Measurements from ENCODE around the gene FGD4.
"Not testable (repeated sequence)": the region's sequence is repeated elsewhere in the genome, so short reads cannot be mapped to it uniquely, and the experiment has no call there.

Gene FGD4

DNA sequence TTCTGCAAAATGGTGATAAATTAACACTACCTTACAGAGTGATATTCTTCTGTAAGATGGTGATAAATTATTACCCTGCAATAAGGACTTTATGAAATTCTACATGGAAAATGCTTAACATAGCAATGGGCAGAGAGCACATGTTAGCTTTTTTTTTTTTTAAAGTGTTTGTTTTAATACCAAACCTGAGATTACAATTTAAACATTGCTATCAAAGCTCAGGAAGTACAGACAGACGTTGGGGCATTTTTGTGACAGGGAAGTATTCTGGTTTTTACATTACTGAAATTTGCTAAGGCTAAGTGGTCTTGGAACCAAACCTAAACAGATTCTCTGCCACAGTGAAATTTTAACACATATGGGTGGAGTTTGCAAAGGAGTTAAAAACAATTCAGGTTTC is 133.1 kb downstream of the FGD4 start:
- no peak for DNase-seq

DNA sequence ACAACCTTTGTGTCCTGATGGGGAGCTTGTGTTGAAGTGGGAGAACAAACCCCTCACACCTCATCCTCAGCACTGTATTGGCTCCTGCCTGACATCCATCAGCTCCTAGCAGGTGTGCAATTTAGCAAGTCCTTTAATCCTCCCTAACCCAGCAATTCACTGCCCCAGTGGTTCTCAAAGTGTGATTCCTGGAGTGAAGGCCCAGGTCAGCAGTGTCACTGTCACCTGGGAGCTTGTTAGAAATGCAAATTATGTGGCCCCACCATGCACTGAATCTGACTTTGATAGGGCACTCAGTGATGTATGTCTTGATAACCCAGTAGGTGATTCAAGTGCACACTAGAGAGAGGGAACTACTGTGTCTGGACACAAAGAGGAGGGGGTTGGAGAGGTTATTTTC is 133.6 kb downstream of the FGD4 start:
- DNase-seq: no peak

DNA sequence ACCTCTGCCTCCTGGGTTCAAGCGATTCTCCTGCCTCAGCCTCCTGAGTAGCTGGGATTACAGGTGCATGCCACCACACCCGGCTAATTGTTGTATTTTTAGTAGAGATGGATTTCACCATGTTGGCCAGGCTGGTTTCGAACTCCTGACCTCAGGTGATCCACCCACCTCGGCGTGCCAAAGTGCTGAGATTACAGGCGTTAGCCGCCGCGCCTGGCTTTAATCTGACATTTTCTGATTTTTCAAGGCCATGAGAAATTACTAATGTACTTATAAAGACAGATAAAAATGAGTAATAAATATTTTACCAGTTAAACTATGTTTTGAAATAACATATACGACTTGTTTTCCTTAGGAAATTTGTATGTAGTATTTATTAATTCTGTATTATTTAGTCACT is 134.1 kb downstream of the FGD4 start:
- DNase-seq: not testable (repeated sequence)

DNA sequence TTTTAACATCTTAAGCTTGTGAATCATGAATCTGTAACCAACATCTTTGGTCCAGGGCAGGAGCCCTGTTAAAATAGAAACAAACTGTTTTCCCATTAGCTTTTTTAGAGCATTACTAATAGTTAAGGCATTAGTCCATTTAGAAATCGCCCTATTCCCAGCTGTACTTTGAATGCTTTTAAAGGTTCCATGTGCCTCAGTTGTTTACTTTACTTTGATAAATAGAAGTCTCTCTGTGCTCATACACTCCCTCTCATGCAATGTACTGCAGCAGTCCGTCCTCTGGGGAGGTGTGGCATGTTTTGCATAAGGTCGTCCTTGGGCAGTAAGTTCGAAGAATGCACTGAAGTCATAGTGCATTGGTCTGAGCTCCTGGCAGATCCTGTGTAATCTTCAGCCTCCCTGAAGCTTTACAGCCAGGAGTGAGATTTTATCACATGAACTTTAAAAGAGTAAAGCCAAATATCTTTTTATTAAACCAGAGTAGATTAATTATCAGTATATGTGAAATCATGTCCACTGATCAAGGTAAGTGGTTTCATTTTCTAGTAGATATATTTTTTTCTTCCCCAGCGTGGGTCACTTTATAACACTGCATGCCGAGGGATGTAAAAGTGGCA is 134.7 kb downstream of the FGD4 start:
- DNase-seq: no peak

DNA sequence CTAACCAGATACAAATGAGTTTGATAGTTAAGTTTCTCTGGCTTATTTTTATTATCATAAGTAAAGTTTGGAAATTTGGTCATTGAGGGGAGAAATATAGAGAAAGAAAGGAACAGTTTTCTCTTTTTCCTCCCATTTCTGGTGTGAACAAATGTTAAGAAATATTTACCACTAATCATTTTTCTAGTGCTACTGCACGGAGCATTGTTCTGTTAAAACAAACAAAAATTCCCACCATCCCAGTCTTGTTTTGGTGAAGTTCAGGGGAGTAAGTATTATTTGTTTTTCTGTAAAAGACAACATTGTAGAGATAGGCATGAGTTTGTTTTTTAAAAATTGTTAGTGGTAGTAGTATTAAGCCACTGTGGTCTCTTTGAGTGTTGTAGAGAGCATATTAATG is 135.3 kb downstream of the FGD4 start:
- no peak for DNase-seq

DNA sequence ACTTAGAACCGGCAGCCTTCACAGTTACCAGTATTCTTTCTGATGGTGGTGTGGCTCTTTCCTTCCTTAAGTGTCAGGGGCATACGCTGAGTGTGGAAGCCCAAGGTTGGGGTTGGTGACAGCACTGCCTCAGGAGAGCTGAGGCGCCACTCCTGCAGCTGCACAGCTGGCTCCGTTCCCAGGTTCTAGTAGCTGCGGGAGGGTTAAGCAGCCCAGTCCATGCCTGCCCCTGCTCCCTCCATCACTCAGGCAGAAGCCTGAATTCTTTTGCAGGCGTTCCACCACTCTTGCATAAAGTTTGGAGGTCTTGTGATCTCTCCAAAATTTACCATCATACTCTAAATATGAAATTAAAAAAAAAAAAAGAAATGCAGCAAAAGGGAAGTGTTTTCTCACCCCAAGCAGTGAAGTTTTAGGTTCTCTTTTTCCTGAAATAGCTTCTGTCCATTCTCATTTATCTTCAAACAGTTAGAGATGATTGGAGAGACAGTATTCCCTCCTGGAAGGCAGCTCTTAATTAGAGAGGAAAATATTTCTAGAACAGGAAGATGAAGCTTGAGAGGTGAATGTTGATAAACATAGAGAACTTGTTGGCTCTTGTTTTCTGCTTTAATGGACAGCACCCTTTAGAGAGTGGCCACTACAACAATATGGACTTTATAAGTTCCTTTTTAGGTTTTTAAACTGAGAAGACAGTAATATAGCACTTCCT is 136.1 kb downstream of the FGD4 start:
- DNase-seq: peak; percentile 94

DNA sequence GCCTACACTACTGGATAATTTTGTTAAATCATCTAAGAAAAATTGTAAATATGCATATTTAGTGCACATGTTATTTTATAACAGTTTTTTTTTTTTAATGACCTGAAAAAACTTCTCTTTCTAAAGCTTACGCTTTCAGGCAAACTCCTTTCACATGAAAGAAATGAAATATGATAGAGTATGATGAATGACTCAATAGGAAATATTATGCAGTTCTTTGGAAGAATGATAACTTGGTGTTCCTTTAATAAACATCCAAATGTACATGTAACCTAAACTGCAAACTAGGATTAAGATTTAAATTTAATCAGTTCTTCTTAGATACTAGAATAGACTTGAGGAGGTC is 136.6 kb downstream of the FGD4 start:
- no peak for DNase-seq

DNA sequence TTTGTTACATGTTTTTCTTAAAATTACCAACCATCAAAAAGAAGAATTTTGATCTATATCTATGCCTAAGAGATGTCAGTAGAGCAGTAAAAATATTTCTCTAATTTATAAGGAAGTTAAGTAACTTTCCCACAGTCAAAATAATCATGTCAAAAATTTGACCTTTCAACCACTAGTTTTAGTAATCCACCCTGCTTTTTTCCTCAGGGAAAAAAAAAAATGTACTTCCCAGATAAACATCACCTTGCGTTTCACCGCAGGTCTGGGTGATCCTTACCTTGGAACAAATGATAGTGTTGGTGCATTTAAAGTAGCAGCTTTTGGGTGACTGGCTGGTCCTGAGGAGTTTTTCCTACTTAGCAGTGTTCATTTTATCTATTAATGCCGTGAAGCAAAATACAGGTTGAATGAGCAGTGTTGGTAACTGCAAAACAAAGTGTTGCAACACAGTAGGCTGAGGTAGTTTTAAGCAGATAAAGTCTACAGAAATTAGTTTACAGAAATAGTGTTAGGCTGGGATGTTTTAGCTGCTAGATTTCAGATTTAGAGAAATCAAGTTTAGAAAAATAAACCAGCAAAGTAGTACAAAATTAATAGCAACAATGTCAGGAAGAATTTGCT is 142.5 kb downstream of the FGD4 start:
- no peak for DNase-seq

DNA sequence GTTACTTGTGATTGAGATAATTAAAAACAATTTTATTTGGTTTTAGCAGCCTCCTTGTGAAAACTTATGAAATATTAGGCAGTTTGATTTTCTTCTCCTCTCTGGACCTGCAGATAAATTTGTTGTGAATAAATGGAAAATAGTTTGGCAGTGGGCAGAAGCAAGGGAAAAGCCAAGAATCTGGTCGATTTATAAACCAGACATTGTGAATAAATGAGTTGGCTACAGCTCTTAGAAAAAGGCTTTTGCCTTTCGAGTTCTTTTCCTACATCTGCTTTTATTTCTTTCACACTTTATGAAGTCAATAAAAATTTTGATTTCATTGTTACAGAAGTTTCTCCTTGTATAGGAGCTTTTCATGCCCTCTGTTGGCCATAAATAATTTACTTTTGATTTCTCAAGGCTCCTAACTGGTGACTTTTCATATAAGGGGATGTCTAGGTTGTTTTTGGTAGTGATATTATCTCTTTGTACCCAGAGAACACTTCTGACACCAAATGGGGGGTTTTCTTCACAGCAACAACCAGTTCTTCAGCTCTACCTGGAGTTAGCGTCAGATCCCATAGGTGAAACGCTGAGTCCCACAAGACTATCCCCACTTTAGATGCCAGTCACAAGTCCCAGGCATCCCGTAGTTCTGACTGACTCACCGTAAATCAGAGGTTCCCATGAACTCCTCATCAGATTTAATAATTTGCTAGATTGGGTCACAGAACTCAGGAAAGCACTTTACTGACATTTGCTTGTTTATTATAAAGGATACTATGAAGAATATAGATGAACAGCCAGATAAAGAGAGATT is 143.3 kb downstream of the FGD4 start:
- DNase-seq: no peak

DNA sequence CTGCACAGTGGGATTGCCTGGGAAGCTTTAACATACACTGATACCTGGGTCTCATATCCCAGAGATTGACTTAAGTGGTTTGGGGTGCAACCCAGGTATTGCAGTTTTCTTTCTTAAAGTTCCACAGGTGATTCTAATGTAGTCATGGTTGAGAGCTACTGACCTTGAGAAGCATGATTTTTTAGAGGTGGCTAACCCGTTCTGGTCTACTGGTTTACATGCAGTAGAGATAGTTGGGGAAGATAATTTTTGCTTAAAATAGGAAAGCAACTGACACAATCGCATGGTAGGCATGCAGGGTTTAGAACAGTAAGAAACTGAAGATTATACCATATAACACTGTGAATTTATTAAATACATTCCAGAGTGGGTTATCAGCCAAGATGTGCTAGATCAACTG is 145.5 kb downstream of the FGD4 start:
- DNase-seq: no peak

DNA sequence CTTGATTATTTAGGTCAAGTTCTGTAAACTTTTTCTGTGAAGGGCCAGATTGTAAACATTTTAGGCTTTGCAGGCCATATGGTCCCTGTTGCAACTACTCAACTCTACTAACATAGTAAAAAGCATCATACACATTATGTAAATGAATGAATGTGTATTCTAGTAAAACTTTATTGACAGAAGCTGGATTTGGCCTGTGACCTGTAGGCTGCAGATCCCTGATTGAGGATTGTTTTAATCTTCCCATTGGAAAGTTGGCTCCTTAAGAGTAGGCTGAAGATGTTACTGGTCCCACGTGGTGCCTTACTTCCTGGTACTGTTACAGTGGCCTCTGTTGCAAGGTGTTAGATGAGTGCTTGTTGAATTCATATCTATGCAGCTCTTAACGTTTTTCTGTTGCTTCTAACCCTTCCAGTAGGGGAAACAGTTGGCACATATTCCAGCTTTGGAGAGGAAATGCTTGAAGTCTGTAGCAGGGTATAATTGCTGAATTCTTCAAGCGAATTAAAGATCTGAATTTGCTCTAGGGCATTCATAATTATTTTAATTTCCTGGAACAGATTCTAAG is 146.1 kb downstream of the FGD4 start:
- no peak for DNase-seq

DNA sequence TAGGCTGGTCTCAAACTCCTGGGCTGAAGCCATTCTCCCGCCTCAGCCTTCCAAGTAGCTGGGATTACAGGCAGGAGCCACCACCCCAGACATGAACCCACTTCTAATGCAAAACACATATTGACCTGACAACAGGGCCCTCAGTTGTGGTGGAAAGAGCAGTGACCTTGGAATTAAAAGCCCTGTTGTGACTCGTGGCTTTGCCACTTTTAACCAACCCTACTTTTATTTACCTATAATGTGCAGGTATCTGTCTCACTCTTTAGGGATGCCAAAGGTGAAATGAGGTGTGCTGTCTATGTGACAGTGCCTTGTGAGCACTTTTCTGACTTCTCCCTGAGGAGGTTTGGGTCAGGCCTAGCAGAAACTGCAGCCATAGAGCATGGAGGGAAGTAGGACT is 146.9 kb downstream of the FGD4 start:
- DNase-seq: no peak

DNA sequence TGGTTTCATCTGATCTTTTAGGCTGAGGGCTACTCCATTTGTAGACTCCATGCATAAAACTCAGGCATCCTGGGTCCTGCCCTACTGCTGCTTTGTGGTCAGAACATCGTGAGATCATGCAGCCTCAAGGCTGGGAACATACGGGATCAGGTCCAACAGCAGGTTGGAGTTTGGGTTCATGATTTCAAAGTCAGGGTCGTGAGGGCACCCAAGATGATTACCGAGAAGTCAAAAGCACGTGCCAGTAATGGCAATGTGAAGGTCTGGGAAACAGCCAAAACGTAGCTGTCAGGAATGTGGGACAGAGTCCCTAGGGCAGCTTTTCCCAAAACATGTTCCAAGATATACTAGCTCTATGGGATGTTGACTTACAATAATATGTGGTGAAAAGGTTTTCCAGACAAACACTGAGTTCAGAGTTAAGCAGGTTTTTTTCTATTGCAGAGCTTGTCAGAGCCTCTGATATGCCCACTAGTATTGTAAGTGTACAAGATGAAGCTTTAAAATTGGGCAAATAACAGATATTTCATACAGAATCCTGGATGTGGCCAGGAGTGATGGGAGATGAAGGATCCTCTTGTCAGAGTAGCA is 149.4 kb downstream of the FGD4 start:
- no peak for DNase-seq

DNA sequence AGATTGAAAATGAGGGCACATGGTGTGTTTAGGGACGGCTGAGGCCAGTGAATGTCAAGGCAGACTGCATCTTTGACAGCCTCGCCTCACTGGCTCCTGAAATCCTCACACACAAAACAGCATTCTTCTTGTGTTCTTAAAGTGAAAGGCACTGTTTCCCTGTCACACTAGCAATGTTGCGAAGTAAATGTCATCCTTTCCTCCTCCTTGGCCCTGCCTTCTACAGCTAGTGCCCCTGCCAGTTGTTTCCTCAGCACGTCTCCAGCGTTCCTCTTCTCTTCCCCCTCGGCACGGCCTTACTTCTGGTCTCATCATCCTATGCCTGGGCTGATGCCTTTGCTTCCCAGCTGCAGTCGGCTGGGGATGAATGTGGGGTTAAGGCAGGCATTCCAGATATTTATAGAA is 150.3 kb downstream of the FGD4 start:
- no peak for DNase-seq

DNA sequence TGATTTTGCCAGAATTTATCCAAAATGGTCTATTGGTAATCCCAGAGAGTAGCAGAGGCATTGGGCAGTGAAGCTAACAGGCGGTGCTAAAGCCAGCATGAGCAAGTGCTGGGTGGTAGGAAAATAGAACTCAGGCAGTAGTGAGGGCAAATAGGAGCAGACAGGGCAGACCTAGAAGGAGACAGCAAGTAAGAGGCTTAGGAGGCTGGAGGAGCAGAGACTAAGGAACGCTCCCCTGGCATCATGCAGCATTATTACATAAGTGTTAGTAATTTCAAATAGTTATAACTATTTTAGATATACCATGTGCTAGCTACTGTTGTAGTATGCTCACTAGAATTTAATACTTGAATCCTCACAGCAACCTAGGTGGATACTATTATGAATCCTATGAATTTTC is 151.7 kb downstream of the FGD4 start:
- DNase-seq: no peak

DNA sequence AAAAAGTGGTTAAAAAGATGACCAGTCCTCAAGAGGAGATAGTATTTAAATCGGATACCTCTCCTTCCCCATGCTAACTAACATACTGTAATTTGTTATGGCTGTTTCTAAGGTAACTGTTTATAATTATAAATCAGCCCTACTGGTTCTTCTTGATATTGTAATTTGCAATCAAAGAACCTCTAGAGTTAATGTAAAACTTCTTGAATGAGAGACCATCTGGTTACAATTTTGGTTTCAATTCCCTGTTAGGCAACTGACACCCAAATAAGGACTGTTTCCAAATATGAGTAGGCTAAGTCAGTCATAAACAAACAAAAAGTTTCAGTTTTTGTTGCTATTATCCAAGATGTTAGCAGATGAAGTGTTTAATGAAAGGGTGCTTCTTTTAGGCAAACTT is 159.5 kb downstream of the FGD4 start:
- DNase-seq: peak; percentile 41

DNA sequence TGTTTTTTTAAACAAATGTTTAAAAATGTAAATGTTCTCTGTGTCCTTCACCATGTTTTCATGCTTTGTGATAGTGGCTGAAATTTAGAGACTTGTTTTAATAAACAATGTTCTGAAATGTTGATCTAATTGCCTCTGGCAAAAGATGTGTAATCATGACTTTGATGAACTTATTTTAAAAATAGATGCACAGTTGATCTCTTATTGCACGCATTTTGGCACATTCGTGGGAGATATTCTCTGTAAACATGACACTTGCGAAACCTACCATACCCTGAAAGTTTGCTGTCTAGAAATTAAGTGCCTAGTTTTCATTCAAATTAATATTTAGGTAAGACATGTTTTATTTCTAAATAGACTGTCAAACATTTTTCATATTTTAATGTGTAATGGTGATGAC is 160.1 kb downstream of the FGD4 start:
- DNase-seq: no peak

DNA sequence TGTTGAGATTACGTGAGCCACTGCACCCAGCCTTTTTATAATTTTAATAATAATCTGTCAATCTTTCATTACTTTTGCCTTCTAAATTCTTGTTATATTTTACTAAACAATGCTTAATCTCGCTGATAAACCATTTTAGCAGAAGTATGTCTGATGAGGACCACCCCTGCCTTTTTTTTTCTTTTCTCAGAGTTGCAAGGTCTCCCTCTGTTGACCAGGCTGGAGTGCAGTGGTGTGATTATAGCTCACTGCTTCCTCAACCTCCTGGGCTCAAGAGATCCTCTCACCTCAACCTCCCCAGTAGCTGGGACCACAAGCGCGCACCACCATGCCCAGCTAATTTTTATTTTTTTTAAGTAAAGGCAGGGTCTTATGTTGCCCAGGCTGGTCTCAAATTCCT is 161.2 kb downstream of the FGD4 start:
- DNase-seq: no peak

DNA sequence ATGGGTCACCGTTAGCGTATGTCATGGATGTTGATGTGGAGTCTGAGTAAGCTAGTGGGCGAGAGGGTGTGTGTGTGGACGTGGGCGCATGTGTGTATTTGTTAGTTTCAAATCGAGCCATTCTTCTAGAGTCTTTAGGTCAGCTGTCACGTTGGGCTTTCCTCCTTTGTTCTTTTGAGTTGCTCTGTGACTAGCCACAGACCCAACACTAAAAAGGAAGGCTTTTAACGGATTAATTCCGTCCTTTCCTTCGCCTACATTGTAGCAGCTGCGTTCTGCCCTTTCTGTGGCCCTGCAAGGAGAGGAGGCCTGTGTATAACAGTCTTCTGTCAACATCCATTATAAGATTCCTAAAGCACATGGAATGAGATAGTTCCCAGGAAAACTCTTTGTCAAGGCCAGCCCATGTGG is 162.6 kb downstream of the FGD4 start:
- no peak for DNase-seq

DNA sequence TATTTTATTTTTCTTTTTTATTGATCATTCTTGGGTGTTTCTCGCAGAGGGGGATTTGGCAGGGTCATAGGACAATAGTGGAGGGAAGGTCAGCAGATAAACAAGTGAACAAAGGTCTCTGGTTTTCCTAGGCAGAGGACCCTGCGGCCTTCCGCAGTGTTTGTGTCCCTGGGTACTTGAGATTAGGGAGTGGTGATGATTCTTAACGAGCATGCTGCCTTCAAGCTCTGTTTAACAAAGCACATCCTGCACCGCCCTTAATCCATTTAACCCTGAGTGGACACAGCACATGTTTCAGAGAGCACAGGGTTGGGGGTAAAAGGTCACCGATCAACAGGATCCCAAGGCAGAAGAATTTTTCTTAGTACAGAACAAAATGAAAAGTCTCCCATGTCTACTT is 163.1 kb downstream of the FGD4 start:
- DNase-seq: not testable (repeated sequence)

DNA sequence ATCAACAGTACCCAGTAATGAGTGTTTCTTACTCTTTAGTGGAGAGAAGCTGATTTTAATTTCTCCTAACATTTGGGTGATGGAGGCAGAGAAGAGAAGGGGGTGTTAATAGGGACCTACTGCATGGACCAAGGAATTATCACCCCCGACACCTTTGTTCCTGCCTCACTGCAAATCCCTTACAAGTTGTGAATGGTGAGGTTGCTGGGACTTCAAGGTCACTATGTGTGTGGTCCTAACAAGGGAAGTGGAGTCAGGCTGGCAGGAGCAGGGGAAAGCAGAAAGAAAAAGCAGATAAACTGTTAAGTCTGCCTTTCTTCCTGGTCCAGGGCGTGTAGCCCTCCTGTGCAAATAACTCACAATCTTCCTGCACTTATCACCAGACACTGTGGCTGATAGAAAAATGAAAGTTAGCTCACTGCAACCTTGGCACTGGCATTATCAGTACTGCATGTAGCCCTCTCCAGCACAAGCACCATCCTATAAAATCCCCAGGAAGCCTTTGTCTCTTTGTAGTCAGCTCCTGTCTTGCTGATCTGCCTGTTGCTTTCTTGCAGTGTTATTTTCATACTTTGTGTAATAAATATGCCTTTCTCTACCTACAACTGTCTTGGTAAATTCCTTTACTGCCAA is 167.4 kb downstream of the FGD4 start:
- DNase-seq: no peak

DNA sequence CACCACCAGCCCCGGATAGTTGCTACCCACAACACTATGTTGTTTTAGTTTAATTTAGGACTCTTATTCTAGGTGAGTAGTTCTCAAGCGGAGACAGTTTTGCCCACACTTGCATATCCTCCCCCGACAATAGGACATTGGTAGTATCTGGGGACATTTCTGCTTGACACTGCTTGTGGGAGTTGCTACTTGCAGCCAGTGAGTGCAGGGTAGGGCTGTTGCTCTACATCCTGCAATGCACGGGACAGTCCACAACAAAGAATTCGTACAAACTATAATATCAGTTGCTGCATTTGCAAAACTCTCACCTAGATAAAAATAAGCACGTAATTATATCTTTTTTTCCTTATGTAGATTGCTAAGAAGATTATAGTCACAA is 167.9 kb downstream of the FGD4 start:
- DNase-seq: no peak

DNA sequence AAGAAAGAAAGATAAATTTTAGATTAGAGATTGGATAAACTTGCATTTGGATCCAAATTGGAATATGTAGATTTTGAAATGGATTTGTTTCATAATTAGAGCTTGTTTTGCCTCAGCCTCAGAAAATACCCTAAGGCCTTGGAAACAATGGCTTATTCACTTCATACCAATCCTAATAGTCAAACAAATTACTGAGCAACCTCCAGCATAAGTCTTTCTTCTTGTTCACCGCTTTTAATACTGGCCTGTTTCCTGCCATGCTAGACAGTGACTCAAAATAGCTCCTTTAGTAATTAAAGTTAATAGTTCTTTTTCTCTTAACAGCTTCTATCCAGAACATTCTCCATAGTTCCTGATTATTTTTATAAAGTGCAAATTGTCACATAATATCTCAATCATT is 168.9 kb downstream of the FGD4 start:
- DNase-seq: no peak

All from NCI-H2171 treated with DMSO at 0.1 percent for 48 hours (cell line).